ENCODE results near the gene CNDP2. TPM values are rescaled to one million over a fixed set of nuclear protein-coding genes. Genes with fewer than 3 reads are reported as not detected.

The CNDP2 gene
- total RNA-seq, 1 donor from 2014 or later: 54.5 TPM

Other genes with a start within 250 kb of the CNDP2 start
- gene CYB5A, start 204.4 kb upstream of the CNDP2 start, total RNA-seq: 101 TPM
- gene C18orf63, start 180.5 kb upstream of the CNDP2 start, total RNA-seq: not detected
- gene DIPK1C, start 39.1 kb upstream of the CNDP2 start, total RNA-seq: 3.3 TPM
- not detected for gene CNDP1, start 38.1 kb downstream of the CNDP2 start, total RNA-seq
- 9.6 TPM for gene ZNF407, start 101.5 kb downstream of the CNDP2 start, total RNA-seq